Heart left ventricle (tissue), 13 donors: ENCODE measurements around the gene HOXA3.

Experiments
- CTCF ChIP-seq, 12 donors: fragments of 200-600 bp; sonication (generic) in 4 of 12; IDR thresholded peaks; one replicate each; pipeline versions ENCODE4 v1.5.0 to v1.8.0; 2018 to 2022; ENCODE audit warnings: antibody characterized with exemption in 12 of 12, mild to moderate bottlenecking in 5 of 12
- POLR2A ChIP-seq, 2 donors: fragments of 450-650 bp; IDR thresholded peaks; one replicate each; pipeline ENCODE4 v1.6.1; 2017; ENCODE audit warnings: antibody characterized with exemption in 2 of 2, mild to moderate bottlenecking in 2 of 2, moderate library complexity in 2 of 2
- donor health status: ischemic (EF 13 %, LVEDD 7.1; RV severe dilation, severe dysfunction).
- donor health status: DM: no; HTN: yes; CAD: no.
- donor health status: DM: no; HTN: no; CAD: no.
- donor health status: ischemic (EF 25% LVEDD 6.9; RV normal size, moderate dysfunction).
- donor health status: ischemic (EF 25% LVEDD 5.7; RV mildly dilated, moderate dysfunction).
- donor health status: ischemic (EF 35%, LVEDD 5.7; RV mildly dilated, moderate dysfunction).
- donor health status: nonischemic (EF 11% LVEDD 7.7; RV severe dilation, severe dysfunction).
- donor health status: DM: yes; HTN: yes; CAD: no.
- donor health status: PGD.
- donor health status: ischemic (EF 29% LVEDD 5.4; RV normal size, mild dysfunction).
- donor health status: nonischemic (EF 23%, LVEDD 6.1; RV moderate dilation, normal function).

GRCh38 chr7:27164045-27164366 lies 11.6 kb upstream of the HOXA3 start:
- TF ChIP-seq CTCF (IDR thresholded peaks at IDR 0.05): no peak
- no peak for TF ChIP-seq POLR2A (IDR thresholded peaks at IDR 0.05)
